H54 (cell line): ENCODE data around the gene CADPS2.

ENCODE experiments used
- DNase-seq: peaks from one replicate; pipeline ENCODE4 v3.0.0; 2011; ENCODE audit warnings: low spot score, mixed read lengths; ENCODE audit not compliant: insufficient read length
- FAIRE-seq: peaks from 3 replicates; lab custom pipeline; 2011; peaks lifted over from hg19 to GRCh38; lab: Jason Lieb, UNC
- POLR2A ChIP-seq: IDR thresholded peaks from 2 replicates; pipeline ENCODE4 v1.6.1; 2011; ENCODE audit warnings: low read depth, mild to moderate bottlenecking, low read length

CADPS2 gene

DNA sequence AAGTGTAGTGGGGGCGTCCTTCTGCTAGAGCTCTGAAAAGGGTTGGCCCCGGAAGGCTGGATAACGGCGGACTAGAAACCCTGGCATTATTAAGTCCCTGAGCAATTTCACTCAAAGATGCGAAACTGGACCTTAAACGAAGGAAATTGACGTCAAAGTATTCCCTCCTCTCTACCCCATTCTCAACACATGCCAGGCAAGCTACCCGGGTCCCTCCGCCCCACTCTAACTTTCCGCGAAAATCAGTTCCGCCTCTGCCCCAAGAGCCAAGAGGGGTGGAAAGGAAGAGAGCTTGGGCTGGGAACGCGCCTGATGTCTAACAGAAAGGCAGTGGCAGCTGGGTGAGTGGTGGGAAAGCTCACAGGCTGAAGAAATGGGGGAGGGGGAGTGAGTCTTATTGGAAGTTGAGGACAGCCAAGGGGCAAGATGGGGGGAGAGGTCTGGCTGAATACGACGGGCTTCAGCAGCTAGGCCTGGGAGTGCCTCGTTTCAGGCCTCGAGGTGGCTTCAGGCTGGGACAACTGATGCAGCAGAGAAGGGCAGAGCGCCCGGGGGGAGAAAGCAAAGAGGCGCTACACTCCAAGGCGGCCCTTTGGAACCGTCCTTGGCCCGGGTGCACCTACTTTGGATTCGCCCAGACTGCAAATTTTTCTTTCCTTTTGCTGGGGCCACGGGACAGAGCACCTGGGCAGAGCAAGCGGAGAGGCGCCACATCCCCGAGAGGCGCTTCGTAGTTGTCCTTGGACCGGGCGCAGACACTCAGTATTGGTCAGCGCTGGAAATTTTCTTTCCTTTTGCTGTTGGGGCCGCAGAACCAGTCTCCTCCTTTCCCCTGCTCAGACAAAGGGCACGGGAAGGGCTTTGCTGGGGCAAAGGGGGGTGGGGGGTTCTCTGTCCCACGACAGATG, 579.7 kb downstream of the CADPS2 start:
- no peak for DNase-seq
- no peak for TF ChIP-seq POLR2A
- FAIRE-seq: no peak

DNA sequence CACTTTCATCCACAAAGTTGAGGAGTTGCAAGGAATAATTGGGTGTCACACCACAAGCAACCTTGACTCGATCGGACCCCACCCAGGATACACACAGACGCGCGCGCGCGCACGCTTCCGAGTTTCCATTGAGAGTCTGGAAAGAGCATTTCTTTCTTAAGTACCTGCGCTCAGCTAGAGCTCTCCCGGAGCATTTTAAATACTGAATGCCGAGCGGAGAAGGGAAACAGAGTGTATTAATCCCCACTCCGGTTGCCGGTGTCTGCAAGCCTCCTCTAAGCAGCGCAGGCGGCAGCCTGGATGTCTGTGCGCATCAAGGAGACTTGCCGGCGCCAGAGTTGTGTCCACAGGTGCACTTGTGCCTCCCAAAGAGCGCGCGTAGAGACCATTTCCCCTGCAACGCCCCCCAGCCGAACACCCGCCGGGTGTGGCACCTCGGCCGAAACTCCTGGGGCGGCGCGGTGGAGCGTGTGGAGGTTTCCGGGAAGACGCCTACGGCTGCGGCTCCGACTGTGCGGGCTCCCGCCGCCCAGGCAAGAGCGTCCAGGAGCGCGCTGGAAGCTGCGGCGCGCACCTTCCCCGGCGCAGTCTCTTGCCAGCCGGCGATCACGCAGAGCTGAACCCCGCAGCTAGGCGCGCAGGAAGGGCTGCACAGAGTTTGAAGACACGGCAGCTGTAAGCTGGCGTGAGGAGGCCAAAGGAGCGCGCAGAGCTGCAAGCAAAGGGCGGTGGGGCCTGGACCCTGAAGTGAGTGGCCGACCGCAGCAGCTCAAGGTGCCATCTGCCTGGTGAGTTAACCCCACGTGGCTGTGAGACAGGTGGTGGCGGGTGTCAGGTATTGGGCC, 580.6 kb downstream of the CADPS2 start:
- no peak for TF ChIP-seq POLR2A
- no peak for DNase-seq
- FAIRE-seq: no peak

DNA sequence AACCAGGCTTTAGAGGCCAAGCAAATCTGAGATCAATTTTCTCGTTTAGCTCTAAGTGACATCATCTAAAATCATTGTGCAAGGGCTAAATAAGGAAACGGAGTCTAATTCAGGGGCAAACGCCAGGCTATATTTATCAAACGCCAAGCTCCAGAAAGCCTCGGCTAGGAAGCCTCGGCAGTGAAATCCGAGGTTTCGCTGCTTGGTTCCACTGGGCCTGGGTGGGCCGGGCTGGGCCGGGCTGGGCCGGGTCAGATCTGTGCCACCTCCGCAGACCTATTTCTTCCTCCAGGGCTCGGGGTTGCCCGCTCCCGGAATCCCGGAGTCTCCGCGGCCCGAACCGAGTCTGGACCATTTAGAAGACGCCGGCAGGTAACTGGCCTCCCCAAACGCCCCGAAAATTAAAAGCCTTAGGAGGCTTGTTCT, 581.3 kb downstream of the CADPS2 start:
- FAIRE-seq: no peak

DNA sequence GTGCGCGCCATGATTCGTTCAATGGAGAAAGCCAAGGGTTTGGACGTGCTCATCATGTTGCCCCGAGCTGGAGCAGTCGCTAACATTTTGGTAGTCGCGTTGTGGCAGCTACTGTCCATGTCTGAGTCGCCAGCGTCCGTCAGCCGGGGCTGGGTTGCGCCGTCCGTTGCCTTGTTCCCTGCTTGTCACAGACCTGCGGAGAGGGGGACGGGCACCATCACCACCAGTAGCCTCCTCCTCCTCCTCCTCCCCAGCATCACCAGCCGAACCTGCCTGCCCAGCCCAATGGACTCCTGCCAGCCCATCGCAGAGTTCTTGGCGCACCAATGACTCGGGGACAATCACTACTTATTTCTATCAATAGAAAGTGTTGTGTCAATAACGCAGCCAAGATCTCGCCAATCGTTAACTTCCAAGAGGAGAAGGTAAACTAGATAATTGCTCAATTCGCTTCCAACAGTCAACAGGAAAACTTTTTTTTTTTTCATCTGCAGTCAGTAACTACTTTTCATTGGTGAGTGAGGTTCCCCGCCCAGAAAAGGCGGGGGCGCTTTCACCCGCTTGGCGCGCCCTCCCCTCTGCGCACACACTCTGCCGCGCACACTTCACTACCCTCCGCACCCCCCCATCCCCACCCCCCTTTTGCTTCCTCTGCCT, 581.8 kb downstream of the CADPS2 start, which contains the start of gene FEZF1:
Gene FEZF1 (minus strand): TSS at position 432 of the 657 bp plus-strand sequence. CDS start 313 bp downstream, at position 119.
- no peak for TF ChIP-seq POLR2A
- DNase-seq (no peak), FAIRE-seq (no peak)

More for the DNA sequence above, 581.3 kb downstream of the CADPS2 start:
- DNase-seq: no peak
- no peak for TF ChIP-seq POLR2A

DNA sequence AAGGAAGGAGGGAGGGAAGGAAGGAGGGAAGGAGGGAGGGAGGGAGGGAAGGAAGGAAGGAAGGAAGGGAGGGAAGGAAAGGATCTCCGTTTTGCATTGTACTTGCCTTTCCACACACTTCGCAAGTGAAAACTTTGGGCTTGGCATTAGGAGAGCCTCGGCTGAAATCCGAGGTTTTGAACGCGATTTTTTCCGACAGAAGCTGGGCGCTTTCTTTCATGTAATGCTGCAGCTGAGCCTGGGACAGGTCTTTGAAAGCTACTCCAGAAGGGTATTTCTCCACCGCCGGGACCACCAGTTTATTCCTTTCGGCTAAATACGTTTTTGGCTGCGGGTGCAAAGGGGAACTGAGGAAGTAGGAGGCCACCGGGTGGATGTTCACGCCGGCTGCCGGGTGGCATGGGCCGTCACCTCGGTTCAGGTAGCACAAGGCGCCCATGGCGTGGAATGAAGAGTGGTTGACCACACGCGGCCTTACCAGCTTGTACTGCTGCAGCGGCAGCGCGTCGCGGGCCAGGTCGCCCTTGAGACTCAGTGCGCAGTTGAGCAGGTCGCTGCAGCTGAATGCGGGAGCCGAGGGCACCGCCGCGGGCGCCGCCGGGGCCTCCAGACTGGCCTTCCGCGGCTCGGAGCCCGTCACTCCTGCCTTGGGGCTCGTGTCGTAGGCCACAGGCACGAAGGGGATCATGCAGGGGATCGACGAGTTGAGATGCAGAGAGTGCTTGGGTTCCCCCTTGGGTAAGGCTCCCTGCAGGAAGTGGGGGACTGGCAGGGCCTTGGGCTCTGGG, 582.5 kb downstream of the CADPS2 start:
- TF ChIP-seq POLR2A: no peak
- FAIRE-seq: no peak
- DNase-seq: no peak

DNA sequence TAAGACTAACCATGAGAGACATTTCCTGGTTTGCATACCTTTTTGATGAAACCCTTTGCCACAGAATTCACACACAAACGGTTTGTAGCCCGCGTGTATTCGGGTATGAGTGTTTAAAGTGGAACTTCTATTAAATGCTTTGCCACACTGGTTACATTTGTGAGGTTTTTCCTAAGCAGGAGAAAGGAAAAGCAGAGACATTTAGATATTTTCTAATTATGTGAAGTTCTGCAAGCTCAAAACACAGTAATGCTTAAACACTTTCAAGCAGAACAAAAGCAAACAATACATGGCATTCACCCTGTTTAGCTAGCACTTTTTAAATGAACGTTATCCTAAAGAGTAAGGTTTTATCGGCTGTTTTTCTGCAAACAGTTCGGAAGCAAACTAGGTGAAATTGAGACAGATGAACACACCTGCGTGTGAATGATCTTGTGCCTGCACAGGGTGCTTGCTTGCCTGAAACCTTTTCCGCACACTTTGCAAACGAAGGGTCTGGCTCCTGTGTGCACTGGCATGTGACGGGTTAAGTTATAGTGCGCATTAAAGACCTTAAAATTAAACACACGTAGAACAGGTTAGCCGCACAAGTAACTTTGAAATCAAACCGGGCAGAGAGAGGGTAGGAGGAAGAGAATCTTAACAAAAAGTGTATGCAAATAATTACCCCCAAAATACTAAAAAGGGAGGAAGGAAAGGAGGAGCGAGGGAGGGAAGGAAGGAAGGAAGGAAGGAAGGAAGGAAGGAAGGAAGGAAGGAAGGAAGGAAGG, 583.3 kb downstream of the CADPS2 start:
- FAIRE-seq (no peak), DNase-seq (no peak)
- no peak for TF ChIP-seq POLR2A

DNA sequence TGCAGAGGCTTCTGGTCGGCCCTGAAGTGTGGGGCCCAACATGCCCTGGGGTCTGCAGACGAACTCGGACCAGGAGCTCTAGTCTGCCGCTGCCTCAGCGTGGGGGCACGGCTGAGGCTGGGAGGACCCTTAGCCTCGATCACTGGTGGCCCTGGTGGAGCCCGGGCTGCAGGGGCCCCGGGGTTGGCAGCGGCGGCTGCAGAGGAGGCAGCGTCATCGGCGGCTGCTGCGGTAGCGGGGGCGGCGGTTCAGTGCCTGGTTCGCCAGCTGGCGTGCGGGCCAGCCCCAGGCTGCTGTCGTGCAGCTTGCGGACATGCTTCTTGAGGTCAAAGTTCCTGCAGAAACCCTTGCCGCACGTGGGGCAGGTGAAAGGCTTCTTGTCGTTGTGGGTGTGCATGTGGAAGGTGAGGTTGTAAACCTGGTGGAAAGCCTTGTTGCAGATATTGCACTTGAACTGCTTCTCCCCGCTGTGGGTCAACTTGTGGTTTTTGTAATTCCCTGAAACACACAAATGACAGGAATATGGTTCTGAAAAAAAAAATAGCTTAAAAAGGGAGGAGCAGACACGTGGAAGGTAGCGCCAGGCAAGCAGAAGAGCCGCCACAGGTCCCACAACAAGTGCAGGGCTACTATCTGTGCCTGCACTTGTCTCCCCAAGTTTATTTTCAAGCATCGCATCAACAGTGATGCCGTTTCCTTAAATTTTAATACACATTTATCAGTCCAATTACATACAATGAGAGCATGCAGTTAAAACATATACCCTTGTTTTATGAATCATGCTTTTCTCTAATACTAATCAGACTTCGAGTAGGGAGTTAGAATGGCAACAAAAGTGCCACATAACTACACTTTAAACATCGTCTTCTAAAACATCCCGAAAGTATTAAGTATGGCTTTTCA, 584.2 kb downstream of the CADPS2 start:
- FAIRE-seq (no peak), DNase-seq (no peak)
- TF ChIP-seq POLR2A: no peak

DNA sequence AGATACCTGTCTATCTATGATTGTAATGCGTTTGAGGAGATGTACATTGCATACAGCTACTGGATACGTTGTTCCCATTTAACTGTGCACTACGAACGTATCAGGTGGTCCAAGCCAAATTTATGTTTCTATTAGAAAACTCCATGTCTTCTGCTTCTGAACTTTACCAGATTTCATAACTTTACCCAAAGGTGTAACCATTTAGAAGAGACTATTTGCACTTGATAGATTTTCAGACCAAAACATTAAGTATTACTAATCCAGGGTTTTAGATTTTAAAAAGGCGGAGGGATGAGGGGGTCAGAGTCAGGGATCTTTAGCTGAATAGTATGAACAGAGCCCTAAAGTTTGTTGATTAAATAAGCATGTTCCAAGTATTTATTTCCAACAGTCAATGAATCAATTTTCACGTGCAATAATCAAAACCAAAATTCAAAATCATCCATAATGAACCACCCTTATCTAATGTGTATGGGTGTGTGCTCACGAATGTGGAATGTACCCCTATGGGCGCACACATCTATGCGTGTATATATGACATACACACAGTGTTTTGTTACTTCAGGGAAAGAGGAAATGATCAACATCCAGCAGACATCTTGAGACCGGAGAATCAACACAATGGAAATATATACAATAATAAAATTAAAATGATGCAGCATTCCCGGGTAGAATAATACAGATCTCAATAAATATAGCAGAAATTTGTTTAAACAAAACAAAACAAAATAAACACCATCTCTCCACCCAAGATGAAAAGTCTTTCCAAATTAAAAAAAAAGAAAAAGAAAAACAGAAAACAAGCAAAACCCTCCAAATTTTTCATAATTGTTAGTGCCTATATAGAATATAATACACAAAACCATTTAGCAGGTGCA, 585.1 kb downstream of the CADPS2 start:
- TF ChIP-seq POLR2A: no peak
- FAIRE-seq: no peak
- no peak for DNase-seq

DNA sequence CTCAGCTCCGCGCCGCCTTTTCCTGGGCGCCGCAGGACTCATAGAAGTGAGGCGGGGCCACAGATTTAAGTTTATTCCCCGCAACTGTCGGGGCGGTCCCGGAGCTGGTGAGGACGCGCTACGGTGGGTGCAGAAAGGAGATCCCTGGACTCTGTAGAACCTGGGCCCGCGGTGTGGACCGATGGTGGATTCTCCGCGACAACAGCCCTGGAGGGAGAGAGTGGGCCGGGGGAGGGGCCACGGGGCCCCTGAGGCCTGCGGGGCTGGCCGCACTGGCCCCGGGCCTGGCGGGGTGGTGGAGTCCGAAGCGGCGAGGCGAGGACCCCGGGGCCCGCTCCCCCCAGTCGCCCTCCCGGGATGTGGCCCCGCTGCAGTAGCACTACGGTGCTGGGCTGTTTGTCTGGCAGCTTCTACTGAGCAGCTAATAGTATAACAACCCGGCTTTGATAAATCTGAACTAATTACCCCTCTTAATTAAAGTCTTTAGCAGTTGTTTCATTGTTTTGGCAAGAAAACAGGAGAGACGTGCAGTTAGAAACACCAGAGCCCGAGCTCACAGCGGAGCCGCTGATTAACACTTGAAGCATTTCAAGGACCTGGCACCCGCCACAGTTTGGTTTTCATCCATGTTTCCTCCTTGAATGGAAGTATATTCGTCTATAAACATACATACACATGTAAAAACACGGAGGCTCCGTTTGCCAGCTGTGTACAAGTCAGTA, 585.9 kb downstream of the CADPS2 start:
- FAIRE-seq (no peak), DNase-seq (no peak)
- no peak for TF ChIP-seq POLR2A
